GM23338 (cell line): ENCODE data around the gene EXOC4.

Experiments used
- CREB1 ChIP-seq: fragments of 250-450 bp; sonication (Bioruptor Pico); IDR thresholded peaks from 2 replicates; pipeline ENCODE4 v1.5.0; 2020; ENCODE audit warnings: low read depth, mild to moderate bottlenecking, moderate library complexity
- ETS1 ChIP-seq: IDR thresholded peaks from 2 replicates; pipeline ENCODE4 v1.6.1; 2016; ENCODE audit warnings: antibody characterized with exemption
- EZH2 ChIP-seq: fragments of 200-600 bp; sonication (generic); IDR thresholded peaks from one replicate; pipeline ENCODE4 v1.8.0; 2017; ENCODE audit warnings: antibody characterized with exemption, mild to moderate bottlenecking, low read depth; ENCODE audit not compliant: unreplicated experiment
- NANOG ChIP-seq: IDR thresholded peaks from 2 replicates; pipeline ENCODE4 v1.6.1; 2016; ENCODE audit warnings: antibody characterized with exemption, borderline replicate concordance
- POLR2AphosphoS5 ChIP-seq: IDR thresholded peaks from 2 replicates; pipeline ENCODE4 v1.6.1; 2016; ENCODE audit warnings: antibody characterized with exemption, low read depth
- TF ChIP-seq, protein P1 (sequence below), 2 experiments: fragments of 200-600 bp in 1 of 2; sonication (generic) in 1 of 2; conservative IDR thresholded peaks; 2 replicates each; pipeline versions ENCODE4 v1.5.1 to v1.6.1; 2016 to 2017; ENCODE audit warnings: antibody characterized with exemption in 2 of 2, low read depth in 2 of 2, mild to moderate bottlenecking in 2 of 2, moderate library complexity in 1 of 2
- TF ChIP-seq, protein P2 (sequence below): IDR thresholded peaks from one replicate; pipeline ENCODE4 v1.6.1; 2018; ENCODE audit warnings: antibody characterized with exemption; ENCODE audit not compliant: unreplicated experiment

DNA sequence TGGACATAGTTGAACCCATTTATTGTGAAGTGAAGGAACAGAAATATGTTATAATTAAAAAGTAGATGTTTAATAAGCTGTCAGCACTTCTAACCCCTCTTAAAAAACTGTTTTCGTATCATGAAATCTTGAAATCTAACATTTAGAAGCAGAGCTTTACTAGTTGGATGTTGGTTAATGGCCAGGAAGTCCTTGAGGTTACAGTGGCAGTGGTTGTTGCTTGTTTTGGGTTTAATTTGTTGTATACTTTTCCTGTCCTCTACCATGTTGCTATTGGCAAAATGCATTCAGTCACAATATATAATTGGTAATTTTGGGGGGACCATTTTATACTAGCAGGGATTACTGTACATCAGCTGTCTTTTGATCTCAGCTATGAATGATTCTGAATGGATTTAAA lies 60.7 kb downstream of the EXOC4 start:
- TF ChIP-seq, protein P1, sequence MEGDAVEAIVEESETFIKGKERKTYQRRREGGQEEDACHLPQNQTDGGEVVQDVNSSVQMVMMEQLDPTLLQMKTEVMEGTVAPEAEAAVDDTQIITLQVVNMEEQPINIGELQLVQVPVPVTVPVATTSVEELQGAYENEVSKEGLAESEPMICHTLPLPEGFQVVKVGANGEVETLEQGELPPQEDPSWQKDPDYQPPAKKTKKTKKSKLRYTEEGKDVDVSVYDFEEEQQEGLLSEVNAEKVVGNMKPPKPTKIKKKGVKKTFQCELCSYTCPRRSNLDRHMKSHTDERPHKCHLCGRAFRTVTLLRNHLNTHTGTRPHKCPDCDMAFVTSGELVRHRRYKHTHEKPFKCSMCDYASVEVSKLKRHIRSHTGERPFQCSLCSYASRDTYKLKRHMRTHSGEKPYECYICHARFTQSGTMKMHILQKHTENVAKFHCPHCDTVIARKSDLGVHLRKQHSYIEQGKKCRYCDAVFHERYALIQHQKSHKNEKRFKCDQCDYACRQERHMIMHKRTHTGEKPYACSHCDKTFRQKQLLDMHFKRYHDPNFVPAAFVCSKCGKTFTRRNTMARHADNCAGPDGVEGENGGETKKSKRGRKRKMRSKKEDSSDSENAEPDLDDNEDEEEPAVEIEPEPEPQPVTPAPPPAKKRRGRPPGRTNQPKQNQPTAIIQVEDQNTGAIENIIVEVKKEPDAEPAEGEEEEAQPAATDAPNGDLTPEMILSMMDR (conservative IDR thresholded peaks at IDR 0.05; ENCODE audit: low read depth in 2 of 2) = no peak
- no peak for TF ChIP-seq POLR2AphosphoS5
- no peak for TF ChIP-seq EZH2
- TF ChIP-seq NANOG = no peak
- TF ChIP-seq, protein P2, sequence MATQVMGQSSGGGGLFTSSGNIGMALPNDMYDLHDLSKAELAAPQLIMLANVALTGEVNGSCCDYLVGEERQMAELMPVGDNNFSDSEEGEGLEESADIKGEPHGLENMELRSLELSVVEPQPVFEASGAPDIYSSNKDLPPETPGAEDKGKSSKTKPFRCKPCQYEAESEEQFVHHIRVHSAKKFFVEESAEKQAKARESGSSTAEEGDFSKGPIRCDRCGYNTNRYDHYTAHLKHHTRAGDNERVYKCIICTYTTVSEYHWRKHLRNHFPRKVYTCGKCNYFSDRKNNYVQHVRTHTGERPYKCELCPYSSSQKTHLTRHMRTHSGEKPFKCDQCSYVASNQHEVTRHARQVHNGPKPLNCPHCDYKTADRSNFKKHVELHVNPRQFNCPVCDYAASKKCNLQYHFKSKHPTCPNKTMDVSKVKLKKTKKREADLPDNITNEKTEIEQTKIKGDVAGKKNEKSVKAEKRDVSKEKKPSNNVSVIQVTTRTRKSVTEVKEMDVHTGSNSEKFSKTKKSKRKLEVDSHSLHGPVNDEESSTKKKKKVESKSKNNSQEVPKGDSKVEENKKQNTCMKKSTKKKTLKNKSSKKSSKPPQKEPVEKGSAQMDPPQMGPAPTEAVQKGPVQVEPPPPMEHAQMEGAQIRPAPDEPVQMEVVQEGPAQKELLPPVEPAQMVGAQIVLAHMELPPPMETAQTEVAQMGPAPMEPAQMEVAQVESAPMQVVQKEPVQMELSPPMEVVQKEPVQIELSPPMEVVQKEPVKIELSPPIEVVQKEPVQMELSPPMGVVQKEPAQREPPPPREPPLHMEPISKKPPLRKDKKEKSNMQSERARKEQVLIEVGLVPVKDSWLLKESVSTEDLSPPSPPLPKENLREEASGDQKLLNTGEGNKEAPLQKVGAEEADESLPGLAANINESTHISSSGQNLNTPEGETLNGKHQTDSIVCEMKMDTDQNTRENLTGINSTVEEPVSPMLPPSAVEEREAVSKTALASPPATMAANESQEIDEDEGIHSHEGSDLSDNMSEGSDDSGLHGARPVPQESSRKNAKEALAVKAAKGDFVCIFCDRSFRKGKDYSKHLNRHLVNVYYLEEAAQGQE = no peak
- no peak for TF ChIP-seq CREB1
- TF ChIP-seq ETS1 = no peak
